Ishikawa (cell line): ENCODE data around the gene NR6A1.

Experiments used
- CEBPB ChIP-seq: IDR thresholded peaks from 2 replicates; pipeline ENCODE4 v1.6.1; 2012
- CREB1 ChIP-seq: IDR thresholded peaks from 2 replicates; pipeline ENCODE4 v1.6.1; 2012; ENCODE audit warnings: low read depth
- EGR1 ChIP-seq: IDR thresholded peaks from 2 replicates; pipeline ENCODE4 v1.6.1; 2012
- EP300 ChIP-seq: IDR thresholded peaks from 2 replicates; pipeline ENCODE4 v1.6.1; 2012; ENCODE audit warnings: borderline replicate concordance
- FOXM1 ChIP-seq: IDR thresholded peaks from 2 replicates; pipeline ENCODE4 v1.6.1; 2012; ENCODE audit warnings: low read depth, borderline replicate concordance
- NFIC ChIP-seq: IDR thresholded peaks from 2 replicates; pipeline ENCODE4 v1.6.1; 2012
- RAD21 ChIP-seq: IDR thresholded peaks from 2 replicates; pipeline ENCODE4 v1.6.1; 2012; ENCODE audit warnings: low read depth
- TAF1 ChIP-seq: IDR thresholded peaks from 2 replicates; pipeline ENCODE4 v1.6.1; 2012; ENCODE audit warnings: low read depth, mild to moderate bottlenecking
- TCF12 ChIP-seq: IDR thresholded peaks from 2 replicates; pipeline ENCODE4 v1.6.1; 2012; ENCODE audit warnings: low read depth
- TEAD4 ChIP-seq: IDR thresholded peaks from 2 replicates; pipeline ENCODE4 v1.6.1; 2012
- USF1 ChIP-seq: IDR thresholded peaks from 2 replicates; pipeline ENCODE4 v1.6.1; 2012
- YY1 ChIP-seq: IDR thresholded peaks from 2 replicates; pipeline ENCODE4 v1.6.1; 2012; ENCODE audit warnings: low read depth
- ZBTB7A ChIP-seq: IDR thresholded peaks from 2 replicates; pipeline ENCODE4 v1.6.1; 2012; ENCODE audit warnings: low read depth
- TF ChIP-seq, protein P1 (sequence below): IDR thresholded peaks from 2 replicates; pipeline ENCODE4 v1.6.1; 2012
- TF ChIP-seq, protein P2 (sequence below): IDR thresholded peaks from 2 replicates; pipeline ENCODE4 v1.6.1; 2012; ENCODE audit warnings: low read depth, mild to moderate bottlenecking

NR6A1 gene

DNA sequence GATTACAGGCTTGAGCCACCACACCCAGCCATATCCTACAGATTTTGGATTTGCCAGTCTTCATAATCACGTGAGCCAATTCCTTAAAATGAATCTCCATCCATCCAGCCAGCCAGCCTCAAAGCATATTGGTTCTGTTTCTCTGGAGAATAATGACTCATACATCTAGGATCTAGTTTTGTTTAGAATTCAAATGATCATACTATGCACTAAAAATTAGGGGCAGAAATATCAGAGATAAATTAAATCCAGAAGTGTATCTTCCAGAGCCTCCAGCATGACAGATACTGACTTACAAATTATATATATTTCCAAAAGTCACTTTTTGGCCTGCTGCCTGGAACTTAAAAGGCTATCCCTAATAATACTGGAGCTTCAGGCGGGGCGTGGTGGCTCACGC, 144.8 kb downstream of the NR6A1 start:
- TF ChIP-seq ZBTB7A (no peak), NFIC (no peak), YY1 (no peak), TEAD4 (no peak), CREB1 (no peak), FOXM1 (no peak), CEBPB (no peak), EP300 (no peak), RAD21 (no peak), TAF1 (no peak), TCF12 (no peak), USF1 (no peak), EGR1 (no peak)
- TF ChIP-seq, protein P1, sequence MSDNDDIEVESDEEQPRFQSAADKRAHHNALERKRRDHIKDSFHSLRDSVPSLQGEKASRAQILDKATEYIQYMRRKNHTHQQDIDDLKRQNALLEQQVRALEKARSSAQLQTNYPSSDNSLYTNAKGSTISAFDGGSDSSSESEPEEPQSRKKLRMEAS, result no peak
- TF ChIP-seq, protein P2, sequence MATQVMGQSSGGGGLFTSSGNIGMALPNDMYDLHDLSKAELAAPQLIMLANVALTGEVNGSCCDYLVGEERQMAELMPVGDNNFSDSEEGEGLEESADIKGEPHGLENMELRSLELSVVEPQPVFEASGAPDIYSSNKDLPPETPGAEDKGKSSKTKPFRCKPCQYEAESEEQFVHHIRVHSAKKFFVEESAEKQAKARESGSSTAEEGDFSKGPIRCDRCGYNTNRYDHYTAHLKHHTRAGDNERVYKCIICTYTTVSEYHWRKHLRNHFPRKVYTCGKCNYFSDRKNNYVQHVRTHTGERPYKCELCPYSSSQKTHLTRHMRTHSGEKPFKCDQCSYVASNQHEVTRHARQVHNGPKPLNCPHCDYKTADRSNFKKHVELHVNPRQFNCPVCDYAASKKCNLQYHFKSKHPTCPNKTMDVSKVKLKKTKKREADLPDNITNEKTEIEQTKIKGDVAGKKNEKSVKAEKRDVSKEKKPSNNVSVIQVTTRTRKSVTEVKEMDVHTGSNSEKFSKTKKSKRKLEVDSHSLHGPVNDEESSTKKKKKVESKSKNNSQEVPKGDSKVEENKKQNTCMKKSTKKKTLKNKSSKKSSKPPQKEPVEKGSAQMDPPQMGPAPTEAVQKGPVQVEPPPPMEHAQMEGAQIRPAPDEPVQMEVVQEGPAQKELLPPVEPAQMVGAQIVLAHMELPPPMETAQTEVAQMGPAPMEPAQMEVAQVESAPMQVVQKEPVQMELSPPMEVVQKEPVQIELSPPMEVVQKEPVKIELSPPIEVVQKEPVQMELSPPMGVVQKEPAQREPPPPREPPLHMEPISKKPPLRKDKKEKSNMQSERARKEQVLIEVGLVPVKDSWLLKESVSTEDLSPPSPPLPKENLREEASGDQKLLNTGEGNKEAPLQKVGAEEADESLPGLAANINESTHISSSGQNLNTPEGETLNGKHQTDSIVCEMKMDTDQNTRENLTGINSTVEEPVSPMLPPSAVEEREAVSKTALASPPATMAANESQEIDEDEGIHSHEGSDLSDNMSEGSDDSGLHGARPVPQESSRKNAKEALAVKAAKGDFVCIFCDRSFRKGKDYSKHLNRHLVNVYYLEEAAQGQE, result no peak

GRCh38 chr9:124625087-124625486, 146.0 kb downstream of the NR6A1 start:
- TF ChIP-seq USF1 (no peak), TAF1 (no peak), YY1 (no peak), RAD21 (no peak), ZBTB7A (no peak), TEAD4 (no peak), FOXM1 (no peak), TCF12 (no peak), CREB1 (no peak), CEBPB (no peak), EGR1 (no peak), EP300 (no peak), NFIC (no peak)
- TF ChIP-seq, protein P1, result no peak
- TF ChIP-seq, protein P2, result no peak

DNA sequence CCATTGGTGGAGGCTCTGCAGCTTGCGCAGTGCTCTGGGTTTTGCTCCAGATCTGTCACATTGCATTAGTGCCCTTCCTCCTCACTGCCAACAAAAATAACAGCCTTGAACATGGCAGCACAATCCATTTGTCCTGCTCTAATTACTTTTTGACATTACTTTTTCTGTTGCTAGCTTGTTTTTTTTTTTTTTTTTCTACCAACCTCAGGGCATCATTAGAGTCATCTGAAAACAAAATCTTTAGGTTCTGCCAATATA, 146.4 kb downstream of the NR6A1 start:
- TF ChIP-seq, protein P1, result no peak
- TF ChIP-seq TAF1 (no peak), TEAD4 (no peak), EGR1 (no peak), CEBPB (no peak), RAD21 (no peak), FOXM1 (no peak), CREB1 (no peak), USF1 (no peak), YY1 (no peak), NFIC (no peak)

GRCh38 chr9:124623966-124624734, 147.0 kb downstream of the NR6A1 start:
- TF ChIP-seq ZBTB7A (no peak), TEAD4 (no peak), RAD21 (no peak), CREB1 (no peak), CEBPB (no peak), YY1 (no peak), USF1 (no peak), EP300 (no peak), TCF12 (no peak)
- TF ChIP-seq, protein P2, result no peak
- TF ChIP-seq, protein P1, result no peak
